Stimulated activated CD8-positive, alpha-beta memory T cell treated with anti-CD3 and anti-CD28 coated beads, Interleukin-2, amount 100 ng/mL, for 1 hour (primary cell): Measurements from ENCODE around the gene FIS1.
"Not testable (repeated sequence)": the region's sequence is repeated elsewhere in the genome, so short reads cannot be mapped to it uniquely, and the experiment has no call there.

Source experiments
- DNase-seq, 2 donors: peaks; one replicate each; pipeline ENCODE4 v3.0.0-alpha.2; 2020; ENCODE audit warnings: low read depth in 2 of 2

The FIS1 gene

DNA sequence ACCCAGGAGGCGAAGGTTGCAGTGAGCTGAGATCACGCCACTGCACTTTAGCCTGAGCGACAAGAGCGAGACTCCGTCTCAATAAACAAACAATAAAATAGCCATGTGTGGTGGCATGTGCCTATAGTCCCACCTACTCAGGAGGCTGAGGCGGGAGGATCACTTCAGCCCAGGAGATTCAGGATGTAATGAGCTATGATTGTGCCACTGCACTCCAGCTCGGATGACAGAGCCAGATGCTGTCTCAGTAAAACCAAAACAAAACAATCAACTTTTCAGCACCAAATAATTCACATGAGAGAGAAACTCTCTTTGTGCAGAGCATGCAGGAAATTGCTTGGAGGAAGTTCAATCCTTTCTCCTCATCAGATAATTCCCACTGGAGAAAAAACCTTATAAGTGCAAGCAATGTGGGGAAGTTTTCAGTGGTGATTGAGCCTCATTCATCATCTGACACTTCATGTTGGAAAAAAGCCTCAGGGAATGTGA lies 13.4 kb upstream of the FIS1 start:
- DNase-seq: no peak

DNA sequence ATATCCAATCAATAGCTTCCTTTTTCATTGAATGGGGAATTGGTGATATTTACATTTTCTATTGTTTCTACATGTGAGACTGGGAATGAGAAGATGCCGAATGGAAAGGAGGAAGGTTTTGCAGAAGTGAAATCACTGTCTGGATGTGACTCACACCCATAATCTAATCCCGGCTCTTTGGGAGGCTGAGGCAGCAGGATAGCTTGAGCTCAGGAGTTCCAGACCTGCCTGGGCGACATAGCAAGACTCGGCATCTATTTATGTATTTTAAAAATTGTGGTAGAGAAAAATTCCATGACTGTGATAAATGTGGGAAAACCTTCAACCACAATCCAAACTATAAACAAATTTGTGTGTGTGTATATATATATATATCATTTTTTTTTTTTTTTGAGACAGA lies 10.9 kb upstream of the FIS1 start:
- DNase-seq: no peak

DNA sequence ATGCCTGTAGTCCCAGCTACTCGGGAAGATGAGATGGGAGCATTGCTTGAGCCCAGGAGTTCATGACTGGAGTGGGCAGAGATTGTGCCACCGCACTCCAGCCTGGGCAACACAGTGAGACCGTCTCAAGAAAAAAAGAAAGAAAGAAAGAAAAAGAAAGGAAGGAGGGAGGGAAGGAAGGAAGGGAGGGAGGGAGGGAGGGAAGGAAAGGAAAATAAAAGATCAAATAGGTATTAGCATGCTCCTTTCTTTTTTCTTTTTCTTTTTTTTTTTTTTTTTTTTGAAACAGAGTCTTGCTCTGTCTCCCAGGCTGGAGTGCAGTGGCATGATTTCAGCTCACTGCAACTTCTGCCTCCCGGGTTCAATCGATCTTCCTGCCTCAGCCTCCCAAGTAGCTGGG lies 8.3 kb upstream of the FIS1 start:
- DNase-seq: not testable (repeated sequence)

- peak; percentile 97 to 98 for DNase-seq
These were observed 7.2 kb upstream of the FIS1 start for GRCh38 chr7:101251871-101252659.

- DNase-seq: no peak
These were observed 5.4 kb upstream of the FIS1 start for GRCh38 chr7:101250324-101250723.

GRCh38 chr7:101248276-101248675 lies 3.4 kb upstream of the FIS1 start:
- DNase-seq: no peak

DNA sequence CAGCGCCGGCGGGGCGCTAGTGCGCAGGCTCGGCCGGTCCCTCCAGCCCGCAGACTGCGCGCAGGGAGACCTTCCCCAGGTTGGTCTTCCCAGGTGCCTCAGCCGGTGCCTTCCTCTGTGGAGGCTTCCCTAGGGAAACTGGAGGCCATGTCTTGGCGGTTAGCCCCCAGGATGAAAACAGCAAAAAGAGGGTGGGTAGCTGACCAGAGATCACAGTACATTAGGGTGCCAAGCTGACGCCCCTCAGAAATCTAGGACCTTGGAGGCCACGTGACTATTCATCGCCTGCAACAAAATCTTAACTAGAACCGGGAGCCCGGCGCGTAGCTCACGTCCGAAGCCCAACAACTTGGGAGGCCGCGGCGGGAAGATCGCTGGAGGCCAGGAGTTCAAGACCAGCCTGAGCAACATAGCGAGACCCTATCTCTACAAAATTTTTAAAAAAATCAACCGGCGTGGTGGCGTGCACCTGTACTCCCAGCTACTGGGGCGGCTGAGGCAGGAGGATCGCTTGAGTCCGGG lies 327 bp upstream of the FIS1 start:
- no peak for DNase-seq

DNA sequence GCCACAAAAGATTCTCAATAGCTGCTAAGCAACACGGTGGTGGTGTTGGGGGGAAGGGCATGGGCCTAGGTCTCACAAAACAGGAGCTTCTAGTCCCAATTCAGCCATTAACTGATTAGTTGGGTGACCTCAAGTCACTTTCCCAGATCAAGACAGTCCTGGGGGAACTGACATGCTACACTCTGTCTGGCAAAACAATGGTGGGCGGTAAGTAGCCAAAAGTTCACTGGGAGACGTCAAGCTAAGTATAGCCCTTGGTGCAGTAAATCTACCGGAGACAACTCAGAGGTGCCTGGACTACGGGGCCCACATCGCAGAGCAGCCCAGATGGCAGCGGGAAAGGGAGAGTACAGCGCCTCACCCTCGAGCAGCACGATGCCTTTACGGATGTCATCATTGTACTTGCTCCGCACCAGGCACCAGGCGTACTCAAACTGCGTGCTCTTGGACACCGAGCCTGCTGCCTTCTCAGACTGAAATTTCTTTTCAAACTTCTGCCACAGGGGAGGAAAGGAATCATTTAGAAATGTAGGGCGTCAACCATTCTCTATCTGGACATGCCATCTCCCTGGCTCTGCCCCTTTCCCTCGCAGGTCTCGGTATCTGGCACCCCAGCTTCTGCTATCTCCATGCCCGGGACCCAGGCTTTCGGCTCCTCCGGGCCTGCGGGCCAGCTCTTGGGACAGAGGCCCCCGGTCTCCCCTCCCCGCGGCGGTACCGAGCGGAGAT lies 1.1 kb downstream of the FIS1 start:
- no peak for DNase-seq

DNA sequence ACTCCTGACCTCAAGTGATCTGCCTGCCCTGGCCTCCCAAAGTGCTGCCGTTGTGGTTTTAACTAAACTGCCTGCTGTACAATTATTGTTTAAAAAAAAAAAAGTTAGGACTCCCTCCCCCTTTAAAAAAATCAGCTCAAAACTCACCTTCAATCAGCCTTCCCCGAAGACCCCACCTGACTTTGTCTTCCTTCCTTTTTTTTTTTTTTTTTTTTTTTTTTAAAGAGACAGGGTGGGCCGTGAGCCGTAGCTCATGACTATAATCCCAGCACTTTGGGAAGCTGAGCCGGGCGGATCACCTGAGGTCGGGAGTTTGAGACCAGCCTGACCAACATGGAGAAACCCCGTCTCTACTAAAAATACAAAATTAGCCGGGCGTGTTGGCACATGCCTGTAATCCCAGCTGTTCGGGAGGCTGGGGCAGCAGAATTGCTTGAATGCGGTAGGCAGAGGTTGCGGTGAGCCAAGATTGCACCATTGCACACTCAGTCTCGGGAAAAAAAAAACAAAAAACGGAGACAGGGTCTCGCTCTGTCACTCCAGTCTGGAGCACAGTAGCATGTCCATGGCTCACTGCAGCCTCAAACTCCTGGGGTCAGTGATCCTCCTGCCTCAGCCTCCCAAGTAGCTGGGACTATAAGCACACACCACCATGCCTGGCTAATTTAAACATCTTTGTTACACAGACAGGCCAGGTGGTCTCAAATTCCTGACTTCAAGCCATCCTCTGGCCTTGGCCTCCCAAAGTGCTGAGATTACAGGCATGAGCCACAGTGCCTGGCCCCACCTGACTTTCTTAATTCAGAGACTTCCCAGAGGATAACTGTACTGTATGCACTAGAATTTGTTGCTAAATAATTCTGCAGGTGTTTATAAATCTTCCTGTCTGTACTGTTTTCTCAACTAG lies 3.2 kb downstream of the FIS1 start:
- no peak for DNase-seq

DNA sequence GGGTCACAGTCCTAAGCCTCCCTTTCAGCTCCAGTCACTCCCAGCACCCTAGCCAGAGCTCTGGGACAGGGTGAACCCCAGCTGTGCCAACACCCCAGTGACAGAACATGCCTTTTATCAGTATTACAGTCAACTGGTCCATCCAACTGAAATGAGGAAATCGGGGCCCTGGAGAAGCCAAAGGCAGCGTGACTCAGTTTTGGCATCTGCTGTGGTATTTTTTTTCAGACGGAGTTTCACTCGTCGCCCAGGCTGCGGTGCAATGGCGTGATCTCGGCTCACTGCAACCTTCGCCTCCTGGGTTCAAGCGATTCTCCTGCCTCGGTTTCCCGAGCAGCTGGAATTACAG lies 3.9 kb downstream of the FIS1 start:
- DNase-seq: no peak

GRCh38 chr7:101240226-101241014 lies 4.5 kb downstream of the FIS1 start:
- DNase-seq: no peak

DNA sequence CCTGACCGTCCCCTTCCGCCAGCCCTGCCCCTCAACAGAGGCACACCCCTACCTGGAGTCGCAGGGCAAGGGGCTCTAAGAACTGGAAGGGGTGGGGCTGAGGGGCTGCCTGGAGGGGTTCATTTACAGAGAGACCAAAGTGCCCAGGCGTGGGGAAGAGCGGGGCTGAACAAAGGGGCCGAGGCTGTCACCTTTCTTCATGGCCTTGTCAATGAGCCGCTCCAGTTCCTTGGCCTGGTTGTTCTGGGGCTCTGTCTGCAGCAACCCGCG lies 5.0 kb downstream of the FIS1 start:
- no peak for DNase-seq

DNA sequence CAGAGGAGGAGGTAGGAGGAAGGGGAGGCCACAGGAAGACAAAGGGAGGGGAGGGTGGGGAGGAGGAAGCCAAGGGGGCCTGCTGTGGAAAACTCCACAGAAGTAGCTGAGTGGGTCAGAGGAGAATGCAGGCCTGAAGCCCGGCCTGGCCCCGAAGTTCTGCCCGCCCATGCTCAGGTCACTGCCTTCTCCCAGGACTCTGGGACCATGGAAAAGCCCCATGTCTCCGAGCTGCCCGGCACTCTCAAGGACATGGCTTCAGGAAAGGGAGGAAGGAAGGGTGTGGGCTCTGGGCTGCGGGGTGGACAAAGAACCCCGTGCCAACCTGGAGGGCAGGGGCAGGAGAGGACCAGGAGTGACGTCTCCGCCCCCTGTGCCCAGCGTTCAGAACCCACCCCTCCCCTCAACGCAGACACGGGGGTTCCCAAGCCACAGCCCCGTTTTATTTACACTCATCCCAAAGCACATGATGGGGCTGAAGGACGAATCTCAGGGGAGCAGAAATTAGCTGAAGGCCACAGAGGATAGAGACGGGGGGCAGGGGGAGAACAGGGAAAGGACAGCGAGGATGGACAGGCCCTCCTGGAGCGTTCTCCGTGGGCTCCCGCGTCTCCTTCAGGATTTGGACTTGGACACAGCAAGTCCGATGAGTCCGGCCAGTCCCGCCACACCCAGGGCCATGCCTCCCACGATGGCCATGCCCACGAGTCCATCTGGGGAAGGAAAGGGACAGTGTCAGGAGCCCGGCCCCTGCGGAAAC lies 5.5 kb downstream of the FIS1 start:
- DNase-seq: no peak

- no peak for DNase-seq
These were observed 6.4 kb downstream of the FIS1 start for GRCh38 chr7:101238226-101239182.

- DNase-seq: no peak
These were observed 7.4 kb downstream of the FIS1 start, which contains the start of gene CLDN15 for GRCh38 chr7:101237206-101238067. Gene CLDN15 (minus strand): TSS chr7:101237802. CDS start chr7:101237581, 221 bp downstream.

DNA sequence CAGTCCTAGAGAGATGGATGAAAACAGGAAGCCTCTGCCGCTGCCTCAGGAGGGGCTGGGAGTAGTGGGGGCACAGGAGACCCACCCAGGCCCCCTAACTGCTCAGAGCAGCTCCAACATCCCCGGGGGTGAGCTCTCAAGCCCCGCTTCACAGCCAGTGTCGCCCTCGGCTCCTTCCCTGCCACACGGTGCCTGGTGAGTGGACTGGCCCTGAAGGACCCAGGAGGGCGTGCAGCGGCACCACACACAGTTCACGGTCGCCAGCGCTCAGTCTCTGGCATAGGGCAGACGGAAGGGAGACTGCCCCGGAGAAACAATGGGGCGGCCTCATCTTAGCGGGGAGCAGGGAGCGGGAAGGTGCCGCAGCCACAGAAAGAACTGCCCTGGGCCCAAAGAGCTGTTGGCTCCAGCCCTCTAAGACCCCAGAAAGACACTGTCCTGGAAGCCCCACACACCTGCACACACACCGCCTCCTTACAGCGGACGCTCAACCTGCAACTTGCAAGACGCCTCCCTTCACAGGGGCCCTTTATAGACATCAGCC lies 8.5 kb downstream of the FIS1 start:
- no peak for DNase-seq

GRCh38 chr7:101235522-101235921 lies 9.4 kb downstream of the FIS1 start:
- DNase-seq: no peak

- no peak for DNase-seq
These were observed 9.8 kb downstream of the FIS1 start for GRCh38 chr7:101235050-101235449.
